ENCODE data around the gene TMEM204.

The TMEM204 gene

GRCh38 chr16:1567988-1568387, 34.5 kb downstream of the TMEM204 start:
- TF ChIP-seq, protein P1, sequence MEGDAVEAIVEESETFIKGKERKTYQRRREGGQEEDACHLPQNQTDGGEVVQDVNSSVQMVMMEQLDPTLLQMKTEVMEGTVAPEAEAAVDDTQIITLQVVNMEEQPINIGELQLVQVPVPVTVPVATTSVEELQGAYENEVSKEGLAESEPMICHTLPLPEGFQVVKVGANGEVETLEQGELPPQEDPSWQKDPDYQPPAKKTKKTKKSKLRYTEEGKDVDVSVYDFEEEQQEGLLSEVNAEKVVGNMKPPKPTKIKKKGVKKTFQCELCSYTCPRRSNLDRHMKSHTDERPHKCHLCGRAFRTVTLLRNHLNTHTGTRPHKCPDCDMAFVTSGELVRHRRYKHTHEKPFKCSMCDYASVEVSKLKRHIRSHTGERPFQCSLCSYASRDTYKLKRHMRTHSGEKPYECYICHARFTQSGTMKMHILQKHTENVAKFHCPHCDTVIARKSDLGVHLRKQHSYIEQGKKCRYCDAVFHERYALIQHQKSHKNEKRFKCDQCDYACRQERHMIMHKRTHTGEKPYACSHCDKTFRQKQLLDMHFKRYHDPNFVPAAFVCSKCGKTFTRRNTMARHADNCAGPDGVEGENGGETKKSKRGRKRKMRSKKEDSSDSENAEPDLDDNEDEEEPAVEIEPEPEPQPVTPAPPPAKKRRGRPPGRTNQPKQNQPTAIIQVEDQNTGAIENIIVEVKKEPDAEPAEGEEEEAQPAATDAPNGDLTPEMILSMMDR (IDR thresholded peaks at IDR 0.05; ENCODE audit: low read depth, low read length, poor library complexity, severe bottlenecking), result no peak
- TF ChIP-seq EZH2phosphoT487 (IDR thresholded peaks at IDR 0.05; ENCODE audit: borderline replicate concordance, low read length), result no peak
- Histone ChIP-seq H4K20me1 (ENCODE audit: control insufficient read depth, insufficient read depth, low read depth, low read length) (no peaks in the 10 kb centered on the region), H3F3A (ENCODE audit: control insufficient read depth, insufficient read depth) (no peaks in the 10 kb centered on the region), H3K36me3 (ENCODE audit: control insufficient read depth, low read length) (no peaks in the 10 kb centered on the region), H3K9me2 (replicated peaks; ENCODE audit: control insufficient read depth, low read length) (no peaks in the 10 kb centered on the region), H3K27me3 (ENCODE audit: control insufficient read depth, low read length) (no peaks in the 10 kb centered on the region), H3K27ac (ENCODE audit: low read depth, low read length) (no peak overlapping the region), H3K79me2 (ENCODE audit: control insufficient read depth, low read length) (no peaks in the 10 kb centered on the region), H3K9me3 (ENCODE audit: control insufficient read depth, insufficient read depth, low read length) (no peaks in the 10 kb centered on the region), H3K4me2 (ENCODE audit: low read length) (no peak overlapping the region), H3K4me1 (ENCODE audit: control insufficient read depth, low read length) (no peaks in the 10 kb centered on the region), H3K4me3 (ENCODE audit: low read length) (no peak overlapping the region)

DNA sequence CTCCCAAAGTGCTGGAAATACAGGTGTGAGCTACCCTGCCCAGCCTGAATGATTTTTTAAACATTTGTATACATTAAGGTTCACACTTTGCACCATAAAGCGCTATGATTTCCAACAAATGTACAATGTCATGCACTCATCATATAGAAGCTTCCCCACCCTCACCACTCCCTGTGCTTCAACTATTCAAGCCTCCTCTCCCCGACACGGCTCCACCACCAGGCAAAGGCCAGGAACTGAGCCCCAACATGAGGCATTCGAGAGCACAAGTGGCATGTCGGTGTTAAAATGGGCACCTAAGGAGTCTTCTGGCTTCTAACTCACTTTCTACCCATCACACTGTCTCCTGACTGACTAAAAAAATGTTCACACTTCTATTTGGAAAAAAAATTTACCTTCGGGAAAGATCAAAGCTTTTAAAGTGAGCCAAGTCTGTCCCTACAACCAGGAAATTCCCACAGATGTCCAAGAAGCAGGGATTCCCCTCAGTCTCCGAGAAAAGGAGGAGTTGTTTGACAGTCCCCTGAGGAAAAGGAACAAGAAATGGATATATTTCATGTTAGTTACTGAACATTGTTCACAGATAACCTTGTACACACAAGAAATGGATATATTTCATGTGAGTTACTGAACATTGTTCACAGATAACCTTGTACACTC, 37.7 kb downstream of the TMEM204 start:
- Histone ChIP-seq H3K79me2 (ENCODE audit: control insufficient read depth, low read length) (no peaks in the 10 kb centered on the region), H3K27ac (ENCODE audit: low read depth, low read length) (no peak overlapping the region), H3K27me3 (ENCODE audit: control insufficient read depth, low read length) (no peaks in the 10 kb centered on the region), H3K4me2 (ENCODE audit: low read length) (no peak overlapping the region), H3K9me3 (ENCODE audit: control insufficient read depth, insufficient read depth, low read length) (no peaks in the 10 kb centered on the region), H4K20me1 (ENCODE audit: control insufficient read depth, insufficient read depth, low read depth, low read length) (no peaks in the 10 kb centered on the region), H3F3A (ENCODE audit: control insufficient read depth, insufficient read depth) (no peaks in the 10 kb centered on the region), H3K4me3 (ENCODE audit: low read length) (no peak overlapping the region), H3K4me1 (ENCODE audit: control insufficient read depth, low read length) (no peaks in the 10 kb centered on the region), H3K9me2 (replicated peaks; ENCODE audit: control insufficient read depth, low read length) (no peaks in the 10 kb centered on the region), H3K36me3 (ENCODE audit: control insufficient read depth, low read length) (no peaks in the 10 kb centered on the region)
- TF ChIP-seq, protein P1 (IDR thresholded peaks at IDR 0.05; ENCODE audit: low read depth, low read length, poor library complexity, severe bottlenecking), result no peak
- TF ChIP-seq EZH2phosphoT487 (IDR thresholded peaks at IDR 0.05; ENCODE audit: borderline replicate concordance, low read length), result no peak

DNA sequence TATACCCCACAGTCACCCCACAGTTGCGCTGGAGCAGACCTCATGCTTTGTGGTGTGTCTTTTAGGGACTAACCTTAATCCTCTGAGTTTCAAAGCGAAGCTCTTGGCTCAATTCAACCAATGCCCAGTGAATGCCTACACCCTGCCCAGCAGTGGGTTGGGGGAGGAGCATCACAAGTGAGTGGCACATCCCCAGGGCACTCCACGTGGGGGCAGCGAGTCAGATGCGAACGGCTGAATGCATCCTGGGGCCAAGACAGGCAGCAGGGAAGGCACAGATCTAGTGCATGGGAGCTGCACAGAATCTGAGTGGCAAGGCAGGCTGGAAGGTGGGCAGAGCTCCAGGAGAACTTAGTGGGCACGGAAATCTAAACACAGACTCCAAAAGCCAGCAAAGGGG, 39.2 kb downstream of the TMEM204 start:
- Histone ChIP-seq H3K36me3 (ENCODE audit: control insufficient read depth, low read length) (no peaks in the 10 kb centered on the region), H3K4me3 (ENCODE audit: low read length) (no peak overlapping the region)
- TF ChIP-seq, protein P1 (IDR thresholded peaks at IDR 0.05; ENCODE audit: low read depth, low read length, poor library complexity, severe bottlenecking), result no peak
- no peak for TF ChIP-seq EZH2phosphoT487 (IDR thresholded peaks at IDR 0.05; ENCODE audit: borderline replicate concordance, low read length)

More for the DNA sequence above, 39.2 kb downstream of the TMEM204 start:
- Histone ChIP-seq H3K79me2 (ENCODE audit: control insufficient read depth, low read length) (no peaks in the 10 kb centered on the region), H4K20me1 (ENCODE audit: control insufficient read depth, insufficient read depth, low read depth, low read length) (no peaks in the 10 kb centered on the region), H3K4me2 (ENCODE audit: low read length) (no peak overlapping the region), H3K27me3 (ENCODE audit: control insufficient read depth, low read length) (no peaks in the 10 kb centered on the region), H3F3A (ENCODE audit: control insufficient read depth, insufficient read depth) (no peaks in the 10 kb centered on the region), H3K9me3 (ENCODE audit: control insufficient read depth, insufficient read depth, low read length) (no peaks in the 10 kb centered on the region), H3K9me2 (replicated peaks; ENCODE audit: control insufficient read depth, low read length) (no peaks in the 10 kb centered on the region), H3K27ac (ENCODE audit: low read depth, low read length) (no peak overlapping the region), H3K4me1 (ENCODE audit: control insufficient read depth, low read length) (no peaks in the 10 kb centered on the region)
